Endothelial cell of hepatic sinusoid (primary cell): ENCODE results near the gene MPL.

ENCODE experiments used
- in situ Hi-C: cut with HindIII; loops from 2 replicates; pipeline ENCODE4 v1.10.0; 2017; ENCODE audit warnings: low sequenced_read_pairs

Gene MPL

DNA sequence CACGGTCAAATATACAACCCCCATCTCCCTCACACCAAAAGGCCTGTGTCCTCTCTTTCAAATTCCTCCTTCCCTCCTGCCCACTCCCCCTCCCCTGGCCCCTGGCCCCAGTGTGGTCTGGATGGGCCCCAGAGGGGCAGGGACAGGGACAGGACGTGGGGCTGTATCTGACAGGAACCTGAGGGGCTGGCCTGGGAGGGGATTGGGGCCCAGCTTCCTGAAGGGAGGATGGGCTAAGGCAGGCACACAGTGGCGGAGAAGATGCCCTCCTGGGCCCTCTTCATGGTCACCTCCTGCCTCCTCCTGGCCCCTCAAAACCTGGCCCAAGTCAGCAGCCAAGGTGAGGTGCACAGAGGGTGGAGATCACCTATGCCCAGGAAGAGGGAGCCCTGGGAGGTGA, at the start of gene MPL:
Gene MPL (plus strand): TSS at position 231 of the 400 bp plus-strand sequence. CDS start 31 bp downstream, at position 262.
- in situ Hi-C loops = no loop called here

GRCh38 chr1:43288058-43288784, 49.4 kb upstream of the MPL start:
- in situ Hi-C loops = loop anchor here (5.0 kb wide), 1 partner anchor 51 kb away; no protein-coding TSS in a partner anchor

GRCh38 chr1:43288785-43289706, 48.6 kb upstream of the MPL start:
- in situ Hi-C loops = loop anchor here (5.0 kb wide), 1 partner anchor 52 kb away; no protein-coding TSS in a partner anchor

- in situ Hi-C loops = no loop called here
Measured at GRCh38 chr1:43292216-43292615, 45.4 kb upstream of the MPL start.

- in situ Hi-C loops = no loop called here
Measured at GRCh38 chr1:43292679-43293078, 44.9 kb upstream of the MPL start.

GRCh38 chr1:43293176-43293575, 44.4 kb upstream of the MPL start:
- in situ Hi-C loops = no loop called here

- in situ Hi-C loops = no loop called here
Measured at GRCh38 chr1:43293896-43294760, 43.5 kb upstream of the MPL start.

DNA sequence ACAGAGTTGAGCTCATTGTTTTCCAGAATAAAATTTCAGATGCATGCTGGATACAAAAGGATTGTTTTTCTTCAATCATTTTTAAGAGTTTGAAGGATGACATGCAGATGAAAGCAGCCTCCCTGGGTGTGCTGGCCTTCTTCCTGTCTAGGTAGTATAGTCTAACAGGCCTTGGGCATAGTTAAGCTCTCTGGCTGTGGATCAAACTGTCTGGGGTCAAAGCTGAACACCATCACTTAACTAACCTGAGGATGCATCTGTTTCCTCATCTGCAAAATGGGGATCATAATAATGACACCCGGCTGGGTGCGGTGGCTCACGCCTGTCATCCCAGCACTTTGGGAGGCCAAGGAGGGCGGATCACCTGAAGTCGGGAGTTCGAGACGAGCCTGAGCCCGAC, 42.9 kb upstream of the MPL start:
- in situ Hi-C loops = no loop called here

DNA sequence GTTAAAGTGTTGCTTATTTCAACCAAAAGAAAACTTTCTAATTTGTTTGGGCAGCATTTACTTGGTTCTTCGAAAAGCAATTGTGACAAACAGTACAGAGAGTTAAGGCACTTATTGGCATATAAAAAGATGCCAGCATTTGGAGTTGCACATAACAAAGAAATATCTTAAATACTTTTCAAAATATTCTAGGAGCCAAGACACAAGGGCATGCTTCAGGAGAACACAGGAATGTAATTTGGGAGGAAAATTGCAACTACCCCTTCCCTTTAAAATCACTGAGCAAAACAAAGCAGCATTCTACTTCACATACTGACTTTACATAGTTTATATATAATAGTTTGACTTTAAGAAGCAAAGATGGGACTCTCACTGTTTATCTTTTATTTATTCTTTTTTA, 41.4 kb upstream of the MPL start:
- in situ Hi-C loops = no loop called here

DNA sequence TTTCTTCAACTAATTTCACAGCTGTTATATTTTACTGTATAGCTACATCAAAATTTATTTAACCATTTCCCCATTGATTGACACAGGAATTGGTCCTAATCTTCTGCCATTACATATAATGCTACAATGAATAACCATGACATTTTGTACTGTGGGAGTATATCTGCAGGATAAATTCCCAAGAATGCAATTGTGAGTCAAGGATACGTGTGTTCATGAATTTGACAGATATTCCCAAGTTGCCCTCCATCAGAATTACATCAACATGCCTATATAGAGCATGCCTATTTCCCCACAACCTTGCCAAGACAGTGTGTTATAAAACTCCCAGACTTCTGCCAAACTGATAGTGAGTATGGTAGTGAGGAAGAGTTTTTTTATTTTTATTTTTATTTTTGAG, 39.6 kb upstream of the MPL start:
- in situ Hi-C loops = no loop called here

DNA sequence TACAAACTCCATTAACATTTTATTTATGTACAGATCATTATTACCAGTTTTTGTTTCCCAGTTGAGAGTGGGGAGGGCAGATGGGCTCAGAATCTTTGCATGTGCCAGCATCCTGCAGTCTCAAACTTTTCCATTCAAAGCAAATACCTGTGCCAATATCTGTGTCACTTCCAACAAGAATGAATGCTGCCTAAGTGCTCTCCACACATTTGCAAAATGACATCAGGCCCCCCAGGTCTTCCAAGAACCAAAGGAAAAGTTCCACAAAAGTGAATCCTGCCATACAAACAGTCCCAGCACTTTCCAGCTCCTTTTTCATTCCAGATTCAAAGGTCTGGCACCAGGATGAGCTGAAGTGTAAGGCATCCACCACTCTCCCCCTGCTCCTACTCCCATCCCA, 38.5 kb upstream of the MPL start:
- in situ Hi-C loops = no loop called here

DNA sequence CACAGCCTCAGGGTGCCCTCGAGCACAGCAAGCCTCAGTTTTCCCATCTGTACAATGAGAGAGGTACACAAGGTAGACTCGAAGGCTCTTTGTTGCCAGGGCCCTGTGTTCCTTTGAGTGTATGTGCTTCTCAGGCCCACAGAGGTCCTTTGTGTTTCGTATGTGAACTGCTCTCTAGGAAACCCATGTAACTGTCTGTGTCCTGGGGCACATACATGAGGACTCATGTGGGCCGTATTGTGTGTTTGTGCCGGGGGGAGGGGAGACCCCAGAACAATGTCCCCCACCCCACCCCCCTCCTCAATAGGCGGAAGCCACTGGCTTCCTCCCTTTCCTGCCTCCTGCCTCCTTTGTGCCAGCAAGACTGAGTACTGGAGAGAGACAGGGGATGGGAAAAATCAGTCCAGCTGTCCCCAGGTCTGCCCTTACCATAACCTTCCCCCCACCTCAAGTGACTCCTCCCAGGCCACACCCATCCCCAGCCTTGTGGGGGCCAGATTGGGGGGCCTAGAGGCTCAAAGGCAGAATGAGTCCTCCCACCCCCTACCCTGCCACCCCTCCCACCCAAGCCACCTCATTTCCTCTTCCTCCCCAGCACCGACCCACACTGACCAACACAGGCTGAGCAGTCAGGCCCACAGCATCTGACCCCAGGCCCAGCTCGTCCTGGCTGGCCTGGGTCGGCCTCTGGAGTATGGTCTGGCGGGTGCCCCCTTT, 37.1 kb upstream of the MPL start, which contains the start of gene TIE1:
Gene TIE1 (plus strand): TSS at position 605 of the 717 bp plus-strand sequence. CDS start 90 bp downstream, at position 695.
- in situ Hi-C loops = loop anchor here (5.0 kb wide), 1 partner anchor 72 kb away; no protein-coding TSS in a partner anchor

DNA sequence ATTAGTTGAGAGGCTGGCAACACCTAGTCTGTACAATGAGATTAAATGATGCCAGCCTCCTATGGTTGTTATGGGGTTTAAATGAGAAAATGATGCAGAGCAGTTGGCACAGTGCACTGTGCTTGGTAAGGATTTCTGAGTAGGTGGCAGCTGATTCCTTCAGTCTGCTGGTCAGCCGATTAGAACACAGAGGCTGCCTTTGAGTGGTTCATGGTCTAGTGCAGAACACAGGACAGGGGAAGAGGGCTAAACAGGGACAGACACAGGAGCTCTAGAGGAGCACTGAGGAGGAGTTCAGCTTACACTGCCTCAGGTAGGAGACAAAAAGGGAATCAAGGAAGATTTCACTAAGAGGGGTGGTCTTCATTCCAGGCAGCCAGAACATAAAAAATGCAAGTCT, 35.4 kb upstream of the MPL start:
- in situ Hi-C loops = loop anchor here (5.0 kb wide), 1 partner anchor 70 kb away; no protein-coding TSS in a partner anchor

GRCh38 chr1:43302721-43303470, 34.7 kb upstream of the MPL start:
- in situ Hi-C loops = loop anchor here (5.0 kb wide), 1 partner anchor 69 kb away; no protein-coding TSS in a partner anchor

- in situ Hi-C loops = loop anchor here (5.0 kb wide), 1 partner anchor 69 kb away; no protein-coding TSS in a partner anchor
Measured at GRCh38 chr1:43303471-43304313, 33.9 kb upstream of the MPL start.

DNA sequence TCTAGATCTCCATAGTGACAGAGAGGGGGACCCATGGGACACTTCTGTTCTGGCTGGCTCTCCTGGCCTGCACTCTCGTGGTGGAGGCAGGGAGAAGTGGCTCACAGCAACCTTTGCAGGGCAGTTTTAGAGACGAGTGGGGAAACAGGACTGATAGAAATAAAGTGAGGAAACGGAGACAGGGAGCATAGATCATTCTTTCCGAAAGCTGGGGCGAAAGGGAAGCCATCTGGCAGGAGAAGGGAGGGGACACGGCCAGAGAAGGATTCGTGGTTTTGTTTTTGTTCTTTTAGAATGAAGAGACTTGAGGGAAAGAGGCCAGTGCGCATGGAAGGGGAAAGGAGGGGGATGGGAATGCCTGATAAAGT, 33.3 kb upstream of the MPL start:
- in situ Hi-C loops = loop anchor here (5.0 kb wide), 1 partner anchor 68 kb away; no protein-coding TSS in a partner anchor

DNA sequence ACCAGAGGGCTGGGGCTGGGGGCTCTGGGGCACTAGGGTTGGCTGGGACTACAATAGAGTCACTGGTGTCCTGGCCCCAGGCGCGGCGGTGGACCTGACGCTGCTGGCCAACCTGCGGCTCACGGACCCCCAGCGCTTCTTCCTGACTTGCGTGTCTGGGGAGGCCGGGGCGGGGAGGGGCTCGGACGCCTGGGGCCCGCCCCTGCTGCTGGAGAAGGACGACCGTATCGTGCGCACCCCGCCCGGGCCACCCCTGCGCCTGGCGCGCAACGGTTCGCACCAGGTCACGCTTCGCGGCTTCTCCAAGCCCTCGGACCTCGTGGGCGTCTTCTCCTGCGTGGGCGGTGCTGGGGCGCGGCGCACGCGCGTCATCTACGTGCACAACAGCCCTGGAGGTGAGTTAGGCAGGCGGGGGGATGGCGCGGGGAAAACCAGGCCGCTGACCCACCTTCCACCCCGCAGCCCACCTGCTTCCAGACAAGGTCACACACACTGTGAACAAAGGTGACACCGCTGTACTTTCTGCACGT, 32.8 kb upstream of the MPL start:
- in situ Hi-C loops = loop anchor here (5.0 kb wide), 1 partner anchor 67 kb away; no protein-coding TSS in a partner anchor

- in situ Hi-C loops = no loop called here
Measured at GRCh38 chr1:43305461-43305860, 32.2 kb upstream of the MPL start.
